ENCODE results near the gene ARHGAP32. TPM values are rescaled to one million over a fixed set of nuclear protein-coding genes. Genes with fewer than 3 reads are reported as not detected.
A peak's percentile ranks its signal among the peaks of the same experiment; 100 is the strongest.
"Not testable (repeated sequence)": the region's sequence is repeated elsewhere in the genome, so short reads cannot be mapped to it uniquely, and the experiment has no call there.

The ARHGAP32 gene
- total RNA-seq, 1 donor from 2014 or later: 15.2 TPM

GRCh38 chr11:129143335-129143734, 48.8 kb downstream of the ARHGAP32 start:
- H3K4me1 Mint-ChIP-seq (ENCODE audit: unreplicated experiment): peaks cover 48% of the 10 kb centered on the region
- peak; percentile 91 for DNase-seq (ENCODE audit: extremely low spot score, unreplicated experiment)
- no peaks in the 10 kb centered on the region for H3K9me3 Mint-ChIP-seq (ENCODE audit: unreplicated experiment)
- no peak for TF ChIP-seq CTCF (IDR thresholded peaks at IDR 0.05)
- no peaks in the 10 kb centered on the region for H3K36me3 Mint-ChIP-seq (ENCODE audit: unreplicated experiment)
- H3K27ac Mint-ChIP-seq (ENCODE audit: unreplicated experiment): peak overlapping the region; percentile 94
- peak overlapping the region; percentile 69 for H3K4me3 Mint-ChIP-seq (ENCODE audit: unreplicated experiment)
- no peaks in the 10 kb centered on the region for H3K27me3 Mint-ChIP-seq (ENCODE audit: unreplicated experiment)

DNA sequence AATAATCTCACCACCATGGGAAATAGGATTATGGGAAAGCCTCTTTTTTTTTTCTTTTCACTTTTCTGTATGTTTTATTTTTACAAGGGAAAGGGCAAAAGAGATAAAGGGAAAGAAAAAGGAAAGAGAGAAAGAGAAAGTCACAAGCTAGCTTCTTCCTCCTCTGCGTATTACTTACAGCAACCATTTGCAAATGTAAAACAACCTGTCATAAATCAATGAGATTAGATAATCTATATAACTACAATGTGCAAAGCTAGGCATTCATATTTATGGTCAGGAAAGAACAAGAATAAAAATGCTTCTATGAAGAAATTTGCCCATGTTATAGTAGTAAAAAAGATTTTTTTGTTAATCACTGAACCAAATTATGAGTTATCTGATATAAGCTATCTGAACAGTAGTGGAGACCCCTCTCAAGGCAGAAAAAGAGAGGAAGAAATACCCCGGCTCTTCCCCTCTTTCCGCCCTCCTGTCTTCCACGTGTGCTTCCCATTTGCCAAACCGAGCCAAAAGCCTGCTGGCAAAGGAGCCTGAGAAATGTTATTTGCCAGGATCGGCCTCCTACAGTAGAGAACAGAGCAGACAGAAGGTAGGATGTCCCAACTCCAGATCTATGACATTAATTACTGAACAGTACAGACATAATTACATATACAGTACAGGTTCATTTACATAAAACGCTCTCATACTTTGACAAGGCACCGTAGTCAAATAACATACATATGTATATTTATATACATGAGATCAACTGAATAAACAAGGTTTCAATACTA, 50.2 kb downstream of the ARHGAP32 start:
- peak overlapping the region; percentile 94 for H3K27ac Mint-ChIP-seq (ENCODE audit: unreplicated experiment)
- peaks cover 36% of the 10 kb centered on the region for H3K4me1 Mint-ChIP-seq (ENCODE audit: unreplicated experiment)
- H3K36me3 Mint-ChIP-seq (ENCODE audit: unreplicated experiment): no peaks in the 10 kb centered on the region
- no peaks in the 10 kb centered on the region for H3K9me3 Mint-ChIP-seq (ENCODE audit: unreplicated experiment)
- no peak for TF ChIP-seq CTCF (IDR thresholded peaks at IDR 0.05)
- H3K4me3 Mint-ChIP-seq (ENCODE audit: unreplicated experiment): no peak overlapping the region
- DNase-seq (ENCODE audit: extremely low spot score, unreplicated experiment): no peak
- no peaks in the 10 kb centered on the region for H3K27me3 Mint-ChIP-seq (ENCODE audit: unreplicated experiment)

DNA sequence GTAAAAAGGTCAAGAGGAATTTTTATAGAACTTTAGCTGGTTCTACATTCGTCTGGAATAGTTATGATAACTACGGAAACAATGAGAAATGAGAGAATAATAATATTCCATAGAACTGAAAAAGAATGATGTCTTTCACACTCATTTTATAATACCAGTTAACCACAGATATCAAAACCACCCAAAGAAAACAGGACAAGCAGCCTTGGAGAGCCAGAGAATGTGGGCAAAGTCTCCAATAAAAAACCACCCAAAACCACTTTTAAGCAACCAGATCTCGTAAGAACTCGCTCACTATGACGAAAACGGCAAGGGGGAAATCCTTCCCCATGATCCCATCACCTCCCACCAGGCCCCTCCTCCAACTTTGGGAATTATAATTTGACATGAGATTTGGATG, 60.8 kb downstream of the ARHGAP32 start:
- peak overlapping the region; percentile 32 for H3K27ac Mint-ChIP-seq (ENCODE audit: unreplicated experiment)
- peaks cover 6% of the 10 kb centered on the region for H3K9me3 Mint-ChIP-seq (ENCODE audit: unreplicated experiment)
- H3K27me3 Mint-ChIP-seq (ENCODE audit: unreplicated experiment): no peaks in the 10 kb centered on the region
- peaks cover 9% of the 10 kb centered on the region for H3K4me1 Mint-ChIP-seq (ENCODE audit: unreplicated experiment)
- H3K36me3 Mint-ChIP-seq (ENCODE audit: unreplicated experiment): no peaks in the 10 kb centered on the region
- H3K4me3 Mint-ChIP-seq (ENCODE audit: unreplicated experiment): no peak overlapping the region
- DNase-seq (ENCODE audit: extremely low spot score, unreplicated experiment): no peak
- no peak for TF ChIP-seq CTCF (IDR thresholded peaks at IDR 0.05)

- H3K4me1 Mint-ChIP-seq (ENCODE audit: unreplicated experiment); H3K36me3 Mint-ChIP-seq (ENCODE audit: unreplicated experiment); H3K9me3 Mint-ChIP-seq (ENCODE audit: unreplicated experiment); H3K4me3 Mint-ChIP-seq (ENCODE audit: unreplicated experiment); H3K27ac Mint-ChIP-seq (ENCODE audit: unreplicated experiment); H3K27me3 Mint-ChIP-seq (ENCODE audit: unreplicated experiment): not testable (repeated sequence)
- DNase-seq (ENCODE audit: extremely low spot score, unreplicated experiment): peak; percentile 83
These were observed 63.1 kb downstream of the ARHGAP32 start for GRCh38 chr11:129128881-129129620.

GRCh38 chr11:129119036-129119435, 73.1 kb downstream of the ARHGAP32 start:
- H3K27me3 Mint-ChIP-seq (ENCODE audit: unreplicated experiment): no peaks in the 10 kb centered on the region
- no peak overlapping the region for H3K27ac Mint-ChIP-seq (ENCODE audit: unreplicated experiment)
- H3K9me3 Mint-ChIP-seq (ENCODE audit: unreplicated experiment): no peaks in the 10 kb centered on the region
- no peak for TF ChIP-seq CTCF (IDR thresholded peaks at IDR 0.05)
- peaks cover 7% of the 10 kb centered on the region for H3K36me3 Mint-ChIP-seq (ENCODE audit: unreplicated experiment)
- H3K4me1 Mint-ChIP-seq (ENCODE audit: unreplicated experiment): peaks cover 15% of the 10 kb centered on the region
- DNase-seq (ENCODE audit: extremely low spot score, unreplicated experiment): no peak
- no peak overlapping the region for H3K4me3 Mint-ChIP-seq (ENCODE audit: unreplicated experiment)

All from osteocyte (in vitro differentiated cells).